Measurements from ENCODE around the gene SGMS1.
"Not testable (repeated sequence)": the region's sequence is repeated elsewhere in the genome, so short reads cannot be mapped to it uniquely, and the experiment has no call there.

- TF ChIP-seq EZH2phosphoT487 (IDR thresholded peaks at IDR 0.05; ENCODE audit: borderline replicate concordance, low read depth); POLR2AphosphoS5 (IDR thresholded peaks at IDR 0.05; ENCODE audit: low read depth, low read length); NRF1 (IDR thresholded peaks at IDR 0.05; ENCODE audit: low read depth, low read length); EP300 (IDR thresholded peaks at IDR 0.05; ENCODE audit: borderline replicate concordance in 1 of 2, low read depth in 1 of 2, low read length in 1 of 2): not testable (repeated sequence)
- TF ChIP-seq, protein P1, sequence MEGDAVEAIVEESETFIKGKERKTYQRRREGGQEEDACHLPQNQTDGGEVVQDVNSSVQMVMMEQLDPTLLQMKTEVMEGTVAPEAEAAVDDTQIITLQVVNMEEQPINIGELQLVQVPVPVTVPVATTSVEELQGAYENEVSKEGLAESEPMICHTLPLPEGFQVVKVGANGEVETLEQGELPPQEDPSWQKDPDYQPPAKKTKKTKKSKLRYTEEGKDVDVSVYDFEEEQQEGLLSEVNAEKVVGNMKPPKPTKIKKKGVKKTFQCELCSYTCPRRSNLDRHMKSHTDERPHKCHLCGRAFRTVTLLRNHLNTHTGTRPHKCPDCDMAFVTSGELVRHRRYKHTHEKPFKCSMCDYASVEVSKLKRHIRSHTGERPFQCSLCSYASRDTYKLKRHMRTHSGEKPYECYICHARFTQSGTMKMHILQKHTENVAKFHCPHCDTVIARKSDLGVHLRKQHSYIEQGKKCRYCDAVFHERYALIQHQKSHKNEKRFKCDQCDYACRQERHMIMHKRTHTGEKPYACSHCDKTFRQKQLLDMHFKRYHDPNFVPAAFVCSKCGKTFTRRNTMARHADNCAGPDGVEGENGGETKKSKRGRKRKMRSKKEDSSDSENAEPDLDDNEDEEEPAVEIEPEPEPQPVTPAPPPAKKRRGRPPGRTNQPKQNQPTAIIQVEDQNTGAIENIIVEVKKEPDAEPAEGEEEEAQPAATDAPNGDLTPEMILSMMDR (IDR thresholded peaks at IDR 0.05), result not testable (repeated sequence)
Measured at GRCh38 chr10:50659016-50659864, 35.5 kb upstream of the SGMS1 start.
